Stimulated activated CD8-positive, alpha-beta memory T cell treated with anti-CD3 and anti-CD28 coated beads, Interleukin-7, amount 100 ng/mL, for 4 hours (primary cell): ENCODE data around the gene LRRC55.
"Not testable (repeated sequence)": the region's sequence is repeated elsewhere in the genome, so short reads cannot be mapped to it uniquely, and the experiment has no call there.

Source experiments
- DNase-seq, 2 donors: peaks; one replicate each; pipeline ENCODE4 v3.0.0-alpha.2; 2020; ENCODE audit warnings: low read depth in 2 of 2

Gene LRRC55

GRCh38 chr11:57161351-57161750, 20.4 kb upstream of the LRRC55 start:
- DNase-seq = no peak

GRCh38 chr11:57162179-57162898, 19.4 kb upstream of the LRRC55 start:
- DNase-seq = no peak

GRCh38 chr11:57163160-57163868, 18.4 kb upstream of the LRRC55 start:
- no peak for DNase-seq

- DNase-seq = no peak
These were observed 17.4 kb upstream of the LRRC55 start for GRCh38 chr11:57164317-57164716.

- DNase-seq = no peak
These were observed 14.5 kb upstream of the LRRC55 start for GRCh38 chr11:57167125-57167846.

GRCh38 chr11:57169732-57170313, 11.9 kb upstream of the LRRC55 start:
- not testable (repeated sequence) for DNase-seq

GRCh38 chr11:57172031-57172430, 9.7 kb upstream of the LRRC55 start:
- no peak for DNase-seq

GRCh38 chr11:57174656-57175055, 7.1 kb upstream of the LRRC55 start:
- no peak for DNase-seq

- no peak for DNase-seq
These were observed 6.3 kb upstream of the LRRC55 start for GRCh38 chr11:57175478-57175877.

GRCh38 chr11:57178334-57178733, 3.4 kb upstream of the LRRC55 start:
- no peak for DNase-seq

- no peak for DNase-seq
These were observed 2.1 kb upstream of the LRRC55 start for GRCh38 chr11:57179681-57180080.

- no peak for DNase-seq
These were observed 1.6 kb upstream of the LRRC55 start for GRCh38 chr11:57180081-57180561.

- DNase-seq = no peak
These were observed 789 bp upstream of the LRRC55 start for GRCh38 chr11:57180964-57181363.

GRCh38 chr11:57182896-57183295, 1.1 kb downstream of the LRRC55 start:
- no peak for DNase-seq

- no peak for DNase-seq
These were observed 8.8 kb downstream of the LRRC55 start for GRCh38 chr11:57190548-57190947.

GRCh38 chr11:57191311-57192219, 9.8 kb downstream of the LRRC55 start:
- DNase-seq = no peak

- DNase-seq = no peak
These were observed 10.6 kb downstream of the LRRC55 start for GRCh38 chr11:57192316-57192715.

- DNase-seq = no peak
These were observed 14.8 kb downstream of the LRRC55 start for GRCh38 chr11:57196596-57196995.

GRCh38 chr11:57197762-57198161, 16.0 kb downstream of the LRRC55 start:
- no peak for DNase-seq

GRCh38 chr11:57199330-57199729, 17.6 kb downstream of the LRRC55 start:
- no peak for DNase-seq

- DNase-seq = no peak
These were observed 19.2 kb downstream of the LRRC55 start for GRCh38 chr11:57200917-57201316.
